Astrocyte (in vitro differentiated cells and primary cell): ENCODE results near the gene SLC12A8.

Experiments
- CTCF ChIP-seq: IDR thresholded peaks from 2 replicates; pipeline ENCODE4 v1.5.1; 2011; ENCODE audit warnings: low read depth, mild to moderate bottlenecking, inconsistent platforms, low read length, moderate library complexity; ENCODE audit not compliant: insufficient read depth
- EZH2 ChIP-seq: IDR thresholded peaks from 2 replicates; pipeline ENCODE4 v1.6.1; 2012; ENCODE audit warnings: mild to moderate bottlenecking, low read length, inconsistent platforms; ENCODE audit not compliant: insufficient read depth

GRCh38 chr3:125262161-125262560 lies 49.6 kb upstream of the SLC12A8 start:
- TF ChIP-seq CTCF, result no peak
- no peak for TF ChIP-seq EZH2
